Mesenchymal stem cell (in vitro differentiated cells and primary cell): ENCODE results near the gene CARNS1.
"Not testable (repeated sequence)": the region's sequence is repeated elsewhere in the genome, so short reads cannot be mapped to it uniquely, and the experiment has no call there.

ENCODE experiments used
- DNase-seq: peaks from one replicate; pipeline ENCODE4 v3.0.0-alpha.2; 2013
- H2AFZ ChIP-seq: one replicate; pipeline ENCODE4 v1.6.1; 2013; ENCODE audit warnings: low read depth, mild to moderate bottlenecking, control low read depth, inconsistent platforms, low read length, moderate library complexity
- H2AK5ac ChIP-seq: 2 replicates; pipeline ENCODE4 v1.6.1; 2013; ENCODE audit warnings: low read length, moderate library complexity, mild to moderate bottlenecking, inconsistent platforms; ENCODE audit not compliant: severe bottlenecking
- H2BK120ac ChIP-seq: one replicate; pipeline ENCODE4 v1.6.1; 2013; ENCODE audit warnings: low read depth, mild to moderate bottlenecking, inconsistent platforms, low read length, moderate library complexity
- H2BK12ac ChIP-seq, 2 experiments: one replicate each; pipeline ENCODE4 v1.6.1; 2013; ENCODE audit warnings: inconsistent platforms in 2 of 2, low read length in 2 of 2, mild to moderate bottlenecking in 2 of 2, moderate library complexity in 2 of 2, control low read depth in 1 of 2
- H2BK15ac ChIP-seq: one replicate; pipeline ENCODE4 v1.6.1; 2013; ENCODE audit warnings: mild to moderate bottlenecking, low read depth, inconsistent platforms; ENCODE audit not compliant: poor library complexity, severe bottlenecking
- H2BK5ac ChIP-seq: 2 replicates; pipeline ENCODE4 v1.6.1; 2013; ENCODE audit warnings: low read depth, mild to moderate bottlenecking, low read length, control low read depth, inconsistent platforms; ENCODE audit not compliant: poor library complexity, severe bottlenecking
- H3K14ac ChIP-seq, 2 experiments: one replicate each; pipeline ENCODE4 v1.6.1; 2013; ENCODE audit warnings: inconsistent platforms in 2 of 2, low read length in 2 of 2, control low read depth in 1 of 2, mild to moderate bottlenecking in 1 of 2, moderate library complexity in 1 of 2
- H3K18ac ChIP-seq, 2 experiments: one replicate each; pipeline ENCODE4 v1.6.1; 2013; ENCODE audit warnings: inconsistent platforms in 2 of 2, low read length in 2 of 2, control low read depth in 1 of 2, low read depth in 1 of 2, mild to moderate bottlenecking in 1 of 2
- H3K23ac ChIP-seq, 2 experiments: one replicate each; pipeline ENCODE4 v1.6.1; 2013; ENCODE audit warnings: inconsistent platforms in 2 of 2, low read length in 2 of 2, mild to moderate bottlenecking in 2 of 2, moderate library complexity in 2 of 2, control low read depth in 1 of 2
- H3K27ac ChIP-seq: 2 replicates; pipeline ENCODE4 v1.5.1; 2013; ENCODE audit warnings: mild to moderate bottlenecking, moderate library complexity, low read length, control low read depth, inconsistent platforms; ENCODE audit not compliant: poor library complexity, severe bottlenecking
- H3K27me3 ChIP-seq, 2 experiments: 2 replicates each; pipeline versions ENCODE4 v1.6.1 to v1.7.0; 2013; ENCODE audit warnings: low read length in 2 of 2, mild to moderate bottlenecking in 2 of 2, moderate library complexity in 2 of 2, control low read depth in 1 of 2, inconsistent platforms in 1 of 2; ENCODE audit not compliant: control insufficient read depth in 1 of 2, insufficient read depth in 1 of 2
- H3K36me3 ChIP-seq, 2 experiments: 2 replicates each; pipeline versions ENCODE4 v1.6.1 to v1.7.0; 2013; ENCODE audit warnings: low read length in 2 of 2, control low read depth in 1 of 2, inconsistent platforms in 1 of 2, low read depth in 1 of 2, mild to moderate bottlenecking in 1 of 2; ENCODE audit not compliant: insufficient read depth in 2 of 2, control insufficient read depth in 1 of 2
- H3K4ac ChIP-seq, 2 experiments: one replicate each; pipeline ENCODE4 v1.6.1; 2013; ENCODE audit warnings: inconsistent platforms in 2 of 2, low read length in 2 of 2, mild to moderate bottlenecking in 2 of 2, moderate library complexity in 2 of 2, control low read depth in 1 of 2, low read depth in 1 of 2
- H3K4me1 ChIP-seq: 2 replicates; pipeline ENCODE4 v1.6.1; 2013; ENCODE audit warnings: low read depth, low read length, control low read depth; ENCODE audit not compliant: control insufficient read depth, insufficient read depth
- H3K4me2 ChIP-seq: 2 replicates; pipeline ENCODE4 v1.6.1; 2013; ENCODE audit warnings: low read length, mild to moderate bottlenecking, inconsistent platforms; ENCODE audit not compliant: poor library complexity, severe bottlenecking
- H3K4me3 ChIP-seq, 2 experiments: 2 replicates each; pipeline versions ENCODE4 v1.5.1 to v1.7.0; 2013; ENCODE audit warnings: low read length in 2 of 2, mild to moderate bottlenecking in 2 of 2, control low read depth in 1 of 2, low read depth in 1 of 2; ENCODE audit not compliant: insufficient read depth in 1 of 2
- H3K79me1 ChIP-seq: replicated peaks from 2 replicates; pipeline ENCODE4 v1.6.1; 2013; ENCODE audit warnings: mild to moderate bottlenecking, control low read depth, low read length, inconsistent platforms; ENCODE audit not compliant: poor library complexity, severe bottlenecking
- H3K9ac ChIP-seq: 2 replicates; pipeline ENCODE4 v1.7.0; 2013; ENCODE audit warnings: mild to moderate bottlenecking, low read length, moderate library complexity
- H3K9me3 ChIP-seq: 2 replicates; pipeline ENCODE4 v1.7.0; 2013; ENCODE audit warnings: mild to moderate bottlenecking, low read length; ENCODE audit not compliant: control insufficient read depth
- H4K8ac ChIP-seq: one replicate; pipeline ENCODE4 v1.6.1; 2013; ENCODE audit warnings: inconsistent platforms, mild to moderate bottlenecking, low read length, moderate library complexity
- H4K91ac ChIP-seq: one replicate; pipeline ENCODE4 v1.6.1; 2013; ENCODE audit warnings: mild to moderate bottlenecking, low read length, inconsistent platforms
- WGBS: methylation state at CpG from one replicate; pipeline ENCODE4 v1.1.7; 2013; ENCODE audit warnings: mixed read lengths; 5-methylcytosine and 5-hydroxymethylcytosine counted together

Gene CARNS1

GRCh38 chr11:67423891-67424613 lies 8.6 kb downstream of the CARNS1 start:
- H2BK15ac ChIP-seq: no peak overlapping the region
- H3K36me3 ChIP-seq: peaks cover 0 to 13% of the 10 kb centered on the region in 2 experiments
- 92% methylated on average over 30 of the region's 34 CpGs for WGBS
- H2BK120ac ChIP-seq: no peak overlapping the region
- H3K9me3 ChIP-seq: no peaks in the 10 kb centered on the region
- H3K23ac ChIP-seq: no peak overlapping the region
- H3K18ac ChIP-seq: no peak overlapping the region
- no peak overlapping the region for H3K27ac ChIP-seq
- H3K14ac ChIP-seq: no peak overlapping the region
- H3K79me1 ChIP-seq: peaks cover 8% of the 10 kb centered on the region
- no peak overlapping the region for H3K9ac ChIP-seq
- H3K4ac ChIP-seq: no peak overlapping the region
- H3K27me3 ChIP-seq: no peaks in the 10 kb centered on the region
- no peak overlapping the region for H3K4me2 ChIP-seq
- no peak overlapping the region for H2BK5ac ChIP-seq
- H3K4me1 ChIP-seq: peaks cover 35% of the 10 kb centered on the region
- H3K4me3 ChIP-seq: peak overlapping the region in 1 of 2 experiments; percentile 1
- no peak for DNase-seq
- H2BK12ac ChIP-seq: no peak overlapping the region
- H2AK5ac ChIP-seq: no peak overlapping the region
- H4K91ac ChIP-seq: no peak overlapping the region
- no peak overlapping the region for H2AFZ ChIP-seq
- no peak overlapping the region for H4K8ac ChIP-seq

DNA sequence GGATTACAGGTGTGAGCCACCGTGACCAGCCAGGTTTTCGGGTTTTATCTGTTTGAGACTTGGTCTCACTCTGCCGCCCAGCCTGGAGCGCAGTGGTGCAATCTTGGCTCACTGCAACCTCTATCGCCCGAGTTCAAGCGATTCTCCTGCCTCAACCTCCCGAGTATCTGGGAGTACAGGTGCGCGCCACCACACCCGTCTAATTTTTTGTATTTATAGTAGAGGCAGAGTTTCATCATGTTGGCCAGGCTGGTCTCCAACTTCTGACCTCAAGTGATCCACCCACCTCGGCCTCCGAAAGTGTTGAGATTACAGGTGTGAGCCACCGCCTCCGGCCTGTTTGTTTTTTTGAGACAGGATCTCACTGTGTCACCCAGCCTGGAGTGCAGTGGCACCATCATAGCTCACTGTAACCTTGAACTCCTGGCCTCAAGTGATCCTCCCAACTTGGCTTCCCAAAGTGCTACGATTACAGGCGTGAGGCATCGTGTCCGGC lies 11.9 kb downstream of the CARNS1 start:
- H2BK12ac ChIP-seq, H2BK15ac ChIP-seq, H2BK5ac ChIP-seq, H4K91ac ChIP-seq, H3K27me3 ChIP-seq, H2AFZ ChIP-seq, H3K4me2 ChIP-seq, H3K27ac ChIP-seq, H3K9me3 ChIP-seq, DNase-seq, H3K14ac ChIP-seq, H3K23ac ChIP-seq, H2BK120ac ChIP-seq, H3K18ac ChIP-seq, H2AK5ac ChIP-seq: not testable (repeated sequence)
- H3K4ac ChIP-seq: peak overlapping the region; percentile 19 to 85
- peak overlapping the region; percentile 98 for H4K8ac ChIP-seq
- WGBS: 92% methylated on average over 19 of the region's 19 CpGs
- peak overlapping the region; percentile 97 for H3K9ac ChIP-seq
- peak overlapping the region in 1 of 2 experiments; percentile 93 for H3K4me3 ChIP-seq
- H3K36me3 ChIP-seq: peaks cover 18 to 36% of the 10 kb centered on the region in 2 experiments
- H3K4me1 ChIP-seq: peaks cover 18% of the 10 kb centered on the region
- peaks cover 12% of the 10 kb centered on the region for H3K79me1 ChIP-seq

- Histone ChIP-seq H3K27me3 (no peaks in the 10 kb centered on the region), H3K36me3 (peaks cover 27 to 45% of the 10 kb centered on the region in 2 experiments), H2BK12ac (no peak within 1 kb of the TSS), H3K9ac (peak within 1 kb of the TSS; percentile 97), H3K27ac (peak within 1 kb of the TSS; percentile 5), H3K4me1 (peaks cover 14% of the 10 kb centered on the region), H3K9me3 (no peaks in the 10 kb centered on the region), H4K8ac (peak within 1 kb of the TSS; percentile 98), H2BK5ac (no peak within 1 kb of the TSS), H2AFZ (peak within 1 kb of the TSS; percentile 78), H3K23ac (peak within 1 kb of the TSS in 1 of 2 experiments; percentile 28), H3K4me3 (peak within 1 kb of the TSS; percentile 84 to 93), H2BK120ac (peak within 1 kb of the TSS; percentile 52), H3K4ac (peak within 1 kb of the TSS; percentile 21 to 90), H4K91ac (peak within 1 kb of the TSS; percentile 86), H3K14ac (no peak within 1 kb of the TSS), H3K79me1 (peaks cover 17% of the 10 kb centered on the region), H3K4me2 (peak within 1 kb of the TSS; percentile 77), H2AK5ac (peak within 1 kb of the TSS; percentile 44), H2BK15ac (peak within 1 kb of the TSS; percentile 70), H3K18ac (peak within 1 kb of the TSS; percentile 74 to 92)
- 2% methylated on average over 55 of the region's 68 CpGs for WGBS
- peak; percentile 96 for DNase-seq
These were observed 12.8 kb downstream of the CARNS1 start, which contains the start of gene RPS6KB2 for GRCh38 chr11:67428052-67429001. RPS6KB2 (plus strand) TSS chr11:67428494; CDS start chr11:67428546, 52 bp downstream.
